ENCODE data around the gene UST. TPM values are rescaled to one million over a fixed set of nuclear protein-coding genes. Genes with fewer than 3 reads are reported as not detected.

UST gene
- total RNA-seq, 4 donors from 2014 or later = 16.7 to 19.5 (median 18.1) TPM

DNA sequence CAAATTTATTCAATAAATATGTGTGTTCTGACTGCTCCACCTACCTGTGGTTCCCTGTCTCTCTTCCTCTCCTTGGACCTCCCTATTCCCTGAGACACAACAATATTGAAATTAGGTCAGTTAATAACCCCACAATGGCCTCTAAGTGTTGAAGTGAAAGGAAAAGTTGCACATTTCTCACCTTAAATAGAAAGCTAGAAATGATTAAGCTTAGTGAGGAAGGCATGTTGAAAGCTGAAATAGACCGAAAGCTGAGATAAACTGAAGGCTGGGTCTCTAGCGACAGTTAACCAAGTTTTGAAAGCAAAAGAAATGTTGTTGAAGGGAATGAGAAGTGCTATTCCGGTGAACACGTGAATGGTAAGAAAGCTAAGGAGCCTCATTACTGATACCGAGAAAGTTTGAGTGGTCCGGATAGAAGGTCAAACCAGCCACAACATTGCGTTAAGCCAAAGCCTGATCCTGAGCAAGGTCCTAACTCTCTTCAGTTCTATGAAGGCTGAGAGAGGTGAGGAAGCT is 34.1 kb downstream of the UST start:
- Histone ChIP-seq H3K4me1 (peaks cover 16% of the 10 kb centered on the region), H3K27me3 (no peaks in the 10 kb centered on the region), H3K27ac (no peak overlapping the region), H3K4me3 (no peak overlapping the region), H3K9me3 (no peaks in the 10 kb centered on the region), H3K36me3 (no peaks in the 10 kb centered on the region)
- no peak for TF ChIP-seq POLR2A (IDR thresholded peaks at IDR 0.05)
- TF ChIP-seq EP300 (IDR thresholded peaks at IDR 0.05) = no peak
- TF ChIP-seq, protein P1, sequence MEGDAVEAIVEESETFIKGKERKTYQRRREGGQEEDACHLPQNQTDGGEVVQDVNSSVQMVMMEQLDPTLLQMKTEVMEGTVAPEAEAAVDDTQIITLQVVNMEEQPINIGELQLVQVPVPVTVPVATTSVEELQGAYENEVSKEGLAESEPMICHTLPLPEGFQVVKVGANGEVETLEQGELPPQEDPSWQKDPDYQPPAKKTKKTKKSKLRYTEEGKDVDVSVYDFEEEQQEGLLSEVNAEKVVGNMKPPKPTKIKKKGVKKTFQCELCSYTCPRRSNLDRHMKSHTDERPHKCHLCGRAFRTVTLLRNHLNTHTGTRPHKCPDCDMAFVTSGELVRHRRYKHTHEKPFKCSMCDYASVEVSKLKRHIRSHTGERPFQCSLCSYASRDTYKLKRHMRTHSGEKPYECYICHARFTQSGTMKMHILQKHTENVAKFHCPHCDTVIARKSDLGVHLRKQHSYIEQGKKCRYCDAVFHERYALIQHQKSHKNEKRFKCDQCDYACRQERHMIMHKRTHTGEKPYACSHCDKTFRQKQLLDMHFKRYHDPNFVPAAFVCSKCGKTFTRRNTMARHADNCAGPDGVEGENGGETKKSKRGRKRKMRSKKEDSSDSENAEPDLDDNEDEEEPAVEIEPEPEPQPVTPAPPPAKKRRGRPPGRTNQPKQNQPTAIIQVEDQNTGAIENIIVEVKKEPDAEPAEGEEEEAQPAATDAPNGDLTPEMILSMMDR (IDR thresholded peaks at IDR 0.05) = no peak
- no peak for TF ChIP-seq POLR2AphosphoS5 (IDR thresholded peaks at IDR 0.05)
- WGBS = 82% methylated on average over 7 of the region's 7 CpGs
- DNase-seq (ENCODE audit: low spot score in 2 of 2) = no peak

DNA sequence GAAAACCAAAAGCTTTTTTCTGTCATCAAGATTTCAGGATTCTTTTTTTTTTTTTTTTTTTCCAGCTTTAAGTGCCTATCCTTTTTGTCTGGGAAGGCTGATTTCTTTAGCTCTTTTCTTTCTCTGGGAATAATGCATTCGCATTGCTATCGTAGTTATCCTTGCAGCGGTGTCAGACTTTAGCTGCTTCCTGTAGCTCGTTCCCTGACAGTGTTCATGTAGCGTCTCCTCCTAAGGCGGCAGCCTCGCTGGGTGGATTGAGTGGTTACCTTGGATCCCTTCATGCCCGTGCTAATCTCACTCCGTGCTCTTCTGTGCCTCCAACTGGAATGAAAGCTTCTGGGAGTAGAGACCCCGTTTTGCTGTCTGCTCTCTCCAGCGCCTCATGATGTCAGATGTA is 43.1 kb downstream of the UST start:
- H3K4me3 ChIP-seq = no peak overlapping the region
- no peaks in the 10 kb centered on the region for H3K36me3 ChIP-seq
- H3K4me1 ChIP-seq = peaks cover under 1% of the 10 kb centered on the region
- no peaks in the 10 kb centered on the region for H3K27me3 ChIP-seq
- 86% methylated on average over 11 of the region's 11 CpGs for WGBS
- TF ChIP-seq POLR2AphosphoS5 (IDR thresholded peaks at IDR 0.05) = no peak
- TF ChIP-seq, protein P1 (IDR thresholded peaks at IDR 0.05) = no peak
- no peak for TF ChIP-seq EP300 (IDR thresholded peaks at IDR 0.05)
- TF ChIP-seq POLR2A (IDR thresholded peaks at IDR 0.05) = no peak
- DNase-seq (ENCODE audit: low spot score in 2 of 2) = no peak
- H3K27ac ChIP-seq = no peak overlapping the region
- no peaks in the 10 kb centered on the region for H3K9me3 ChIP-seq

DNA sequence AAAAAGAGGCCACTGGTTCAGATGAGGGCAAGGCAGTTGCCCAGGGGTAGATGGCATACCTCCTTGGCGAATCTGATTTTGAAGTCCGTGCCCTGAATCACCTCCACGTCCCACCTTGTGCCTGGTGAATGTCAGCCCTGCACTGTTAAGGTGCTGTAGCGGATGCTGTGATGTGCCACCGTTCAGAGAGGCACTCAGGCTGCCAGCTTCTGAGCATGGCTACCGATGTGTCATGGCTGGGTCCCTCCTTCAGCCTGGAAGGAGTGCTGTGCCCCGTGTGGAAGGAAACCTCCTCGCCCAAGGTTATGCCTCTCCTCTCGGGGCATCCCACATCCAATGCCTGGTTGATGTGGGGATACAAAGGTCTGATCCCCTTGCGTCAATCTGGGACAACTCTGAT is 43.6 kb downstream of the UST start:
- Histone ChIP-seq H3K27me3 (no peaks in the 10 kb centered on the region), H3K36me3 (no peaks in the 10 kb centered on the region)
- 84% methylated on average over 7 of the region's 10 CpGs for WGBS

DNA sequence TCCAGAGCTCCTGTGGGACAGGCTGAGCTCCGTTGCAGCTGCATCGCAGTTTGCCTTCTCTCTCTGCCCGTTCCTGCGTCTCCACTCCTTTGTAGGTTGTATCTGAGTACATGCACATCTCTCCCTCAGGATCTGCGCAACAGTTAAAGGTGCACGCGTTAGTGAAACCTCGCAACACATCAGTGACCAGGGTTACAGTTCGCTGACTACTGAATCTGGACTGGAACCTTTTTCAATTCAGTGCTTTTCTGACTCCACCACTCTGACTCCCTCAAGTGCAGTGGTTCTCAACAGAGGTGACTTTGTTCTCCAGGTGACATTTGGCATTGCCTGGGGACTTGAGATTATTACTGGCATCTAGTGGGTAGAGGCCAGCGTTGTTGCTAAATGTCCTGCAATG is 44.0 kb downstream of the UST start:
- WGBS = 91% methylated on average over 10 of the region's 10 CpGs
- H3K36me3 ChIP-seq = no peaks in the 10 kb centered on the region
- no peak overlapping the region for H3K27ac ChIP-seq
- H3K4me3 ChIP-seq = no peak overlapping the region
- H3K9me3 ChIP-seq = no peaks in the 10 kb centered on the region
- H3K4me1 ChIP-seq = peaks cover 7% of the 10 kb centered on the region
- DNase-seq (ENCODE audit: low spot score in 2 of 2) = no peak
- no peaks in the 10 kb centered on the region for H3K27me3 ChIP-seq
- TF ChIP-seq POLR2A (IDR thresholded peaks at IDR 0.05) (no peak), POLR2AphosphoS5 (IDR thresholded peaks at IDR 0.05) (no peak), EP300 (IDR thresholded peaks at IDR 0.05) (no peak)
- TF ChIP-seq, protein P1 (IDR thresholded peaks at IDR 0.05) = no peak

More for the DNA sequence above, 43.6 kb downstream of the UST start:
- H3K4me1 ChIP-seq = peaks cover 5% of the 10 kb centered on the region
- no peak overlapping the region for H3K27ac ChIP-seq
- no peaks in the 10 kb centered on the region for H3K9me3 ChIP-seq
- TF ChIP-seq POLR2AphosphoS5 (IDR thresholded peaks at IDR 0.05) = no peak
- no peak for TF ChIP-seq EP300 (IDR thresholded peaks at IDR 0.05)
- TF ChIP-seq, protein P1 (IDR thresholded peaks at IDR 0.05) = no peak
- no peak overlapping the region for H3K4me3 ChIP-seq
- DNase-seq (ENCODE audit: low spot score in 2 of 2) = no peak

DNA sequence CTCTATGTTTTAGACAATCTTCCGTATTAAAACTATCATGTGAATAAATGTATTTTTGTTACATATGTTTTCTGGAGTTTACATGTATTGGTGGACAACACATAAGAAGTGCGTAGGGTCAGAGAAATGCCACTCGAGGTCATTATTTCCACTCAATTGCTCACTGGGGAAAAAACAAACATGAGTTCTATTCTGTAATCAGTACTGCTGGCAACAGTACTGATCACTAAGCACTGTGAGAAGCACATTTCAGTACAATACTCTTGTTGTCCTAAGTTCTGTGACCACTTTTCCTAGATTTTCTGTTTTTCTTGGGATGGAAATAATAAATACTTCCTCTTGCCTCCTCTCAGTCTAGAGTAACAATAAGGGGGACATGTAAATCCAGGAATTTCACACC is 44.5 kb downstream of the UST start:
- 90% methylated on average over 3 of the region's 3 CpGs for WGBS
- no peak for DNase-seq (ENCODE audit: low spot score in 2 of 2)
- Histone ChIP-seq H3K27ac (no peak overlapping the region), H3K9me3 (no peaks in the 10 kb centered on the region), H3K4me1 (peaks cover 7% of the 10 kb centered on the region), H3K27me3 (no peaks in the 10 kb centered on the region), H3K36me3 (no peaks in the 10 kb centered on the region), H3K4me3 (no peak overlapping the region)
- TF ChIP-seq, protein P1 (IDR thresholded peaks at IDR 0.05) = no peak
- TF ChIP-seq POLR2AphosphoS5 (IDR thresholded peaks at IDR 0.05) (no peak), POLR2A (IDR thresholded peaks at IDR 0.05) (no peak), EP300 (IDR thresholded peaks at IDR 0.05) (no peak)
